GM19351 (cell line): ENCODE results near the gene BIN1.

Source experiments
- ATAC-seq: cut with Tn5 transposase; IDR thresholded peaks from one replicate; pipeline ENCODE4 v1.9.1; 2021; ENCODE audit warnings: mild to moderate bottlenecking, moderate library complexity; ENCODE audit not compliant: unreplicated experiment

The BIN1 gene

DNA sequence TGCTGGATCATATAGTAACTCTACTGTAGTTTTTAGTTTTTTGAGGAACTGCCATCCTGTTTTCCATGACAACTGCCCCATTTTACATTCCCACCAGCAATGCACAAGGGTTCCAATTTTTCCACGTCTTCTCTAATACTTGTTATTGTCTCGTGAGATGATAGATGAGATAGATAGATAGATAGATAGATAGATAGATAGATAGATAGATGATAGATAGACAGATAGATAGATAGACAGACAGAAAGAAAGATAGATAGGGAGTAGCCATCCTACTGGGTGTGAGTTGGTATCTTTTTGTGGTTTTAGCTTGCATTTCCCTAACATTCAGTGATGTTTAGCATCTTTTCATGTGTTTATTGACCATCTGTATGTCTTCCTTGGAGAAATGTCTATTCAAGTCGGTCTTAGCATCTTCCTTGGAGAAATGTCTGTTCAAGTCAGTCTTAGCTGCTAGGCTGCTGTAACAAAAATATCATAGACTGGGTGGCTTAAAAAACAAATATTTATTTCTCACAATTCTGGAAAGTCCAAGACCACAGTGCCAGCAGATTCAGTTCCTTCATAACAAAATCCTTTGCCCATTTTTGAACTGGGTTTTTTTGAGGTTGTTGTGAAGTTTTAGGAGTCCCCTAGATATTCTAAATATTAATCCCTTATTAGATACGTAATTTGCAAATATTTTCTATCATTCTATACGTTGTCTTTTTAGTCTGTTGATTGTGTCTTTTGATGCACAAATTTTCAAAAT, 98.5 kb downstream of the BIN1 start:
- ATAC-seq: no peak

DNA sequence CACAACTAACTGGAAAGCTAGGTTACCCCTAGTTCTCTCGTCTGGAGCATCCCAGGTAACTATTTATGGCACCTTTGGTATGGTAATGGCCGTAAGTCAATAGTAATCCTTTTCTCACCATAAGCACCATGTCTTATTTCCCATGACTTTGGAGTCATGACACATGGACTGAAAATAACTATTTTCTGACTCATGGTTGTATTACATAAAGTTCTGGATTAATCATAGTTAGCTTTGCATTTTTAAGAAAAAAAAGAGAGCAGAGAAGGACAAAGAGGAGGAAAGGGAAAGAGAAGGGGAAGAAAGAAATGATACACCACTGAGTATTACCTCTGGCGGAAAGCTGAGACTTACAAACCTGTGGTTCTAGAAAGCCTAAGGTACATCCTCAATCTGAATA, 99.3 kb downstream of the BIN1 start:
- ATAC-seq: no peak

DNA sequence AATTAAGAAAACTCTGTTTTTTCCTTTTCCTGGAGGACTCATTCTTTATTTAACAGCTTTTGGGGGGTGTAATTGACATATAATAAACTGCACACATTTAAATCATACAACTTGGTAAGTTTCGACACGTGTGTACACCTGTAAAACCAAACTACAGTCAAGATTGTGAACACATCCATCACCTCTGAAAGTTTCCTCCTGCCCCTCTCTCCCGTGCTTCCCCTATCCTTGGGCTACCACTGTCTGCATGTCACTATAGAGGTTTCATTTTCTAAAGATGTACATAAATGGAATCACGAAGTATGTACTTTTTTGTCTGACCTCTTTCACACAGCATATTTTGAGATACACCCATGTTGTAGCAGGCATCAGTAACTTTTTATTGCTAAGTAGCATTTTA, 100.0 kb downstream of the BIN1 start:
- ATAC-seq: no peak

DNA sequence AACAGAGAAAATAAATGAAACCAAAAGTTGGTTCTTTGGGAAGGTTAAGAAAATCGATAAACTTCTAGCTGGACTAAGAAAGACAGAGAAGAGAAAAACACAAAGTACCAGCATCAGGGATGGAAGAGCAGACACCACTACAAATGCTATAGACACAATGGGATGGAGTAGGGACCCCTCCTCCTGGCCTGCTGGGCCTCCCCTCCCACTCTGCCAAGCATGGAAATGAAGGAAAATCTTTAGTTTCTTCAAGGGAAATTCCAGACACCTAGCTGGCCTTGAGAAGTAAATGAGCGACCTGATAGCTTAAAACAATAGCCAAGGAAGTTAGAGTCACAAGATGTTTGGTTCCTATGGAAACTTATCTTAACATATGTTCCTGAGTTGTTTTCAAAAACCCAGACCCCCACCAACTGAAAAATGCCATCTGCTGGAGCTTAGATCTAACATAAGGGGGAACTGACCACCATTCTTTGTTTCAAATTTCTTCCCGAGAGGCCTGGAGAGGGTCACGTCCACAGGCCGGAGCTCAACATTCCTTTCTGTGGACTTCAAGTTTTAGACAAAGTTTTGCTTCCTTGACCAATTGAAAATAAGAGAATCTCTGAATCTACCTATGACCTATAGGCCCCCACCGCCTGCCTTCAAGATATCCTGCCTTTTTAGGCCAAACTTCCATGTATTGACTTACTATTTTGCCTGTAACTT, 101.9 kb downstream of the BIN1 start:
- ATAC-seq: no peak

DNA sequence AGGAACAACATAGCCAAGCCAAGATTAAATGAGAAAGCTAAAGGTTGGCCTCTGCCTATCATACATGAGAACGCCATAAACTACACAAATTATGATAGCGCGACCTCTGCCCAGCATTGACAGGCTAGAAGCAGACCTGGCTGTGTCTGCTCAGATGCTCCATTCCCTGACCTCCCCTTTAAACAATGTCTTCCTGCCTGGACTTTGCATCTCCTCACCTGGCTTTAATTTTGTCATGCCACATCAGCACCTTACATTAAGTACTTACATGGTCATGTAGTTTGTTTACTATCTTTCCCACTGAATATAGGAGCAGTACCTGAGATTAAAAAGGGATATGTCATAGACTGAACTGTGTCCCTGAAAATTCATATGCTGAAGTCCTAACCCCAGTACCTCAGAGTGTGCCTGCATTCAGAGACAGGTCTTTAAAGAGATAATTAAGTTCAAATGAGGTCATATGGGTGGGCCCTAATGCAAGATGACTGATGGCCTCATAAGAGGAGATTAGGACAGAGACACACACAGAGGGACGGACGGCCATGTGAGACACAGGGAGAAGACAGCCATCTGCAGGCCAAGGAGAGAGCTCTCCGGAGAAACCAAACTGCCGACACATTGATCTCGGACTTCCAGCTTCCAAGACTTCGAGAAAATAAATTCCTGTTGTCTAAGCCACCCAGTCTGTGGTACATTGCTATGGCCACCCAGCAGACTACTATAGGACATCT, 103.7 kb downstream of the BIN1 start:
- no peak for ATAC-seq

DNA sequence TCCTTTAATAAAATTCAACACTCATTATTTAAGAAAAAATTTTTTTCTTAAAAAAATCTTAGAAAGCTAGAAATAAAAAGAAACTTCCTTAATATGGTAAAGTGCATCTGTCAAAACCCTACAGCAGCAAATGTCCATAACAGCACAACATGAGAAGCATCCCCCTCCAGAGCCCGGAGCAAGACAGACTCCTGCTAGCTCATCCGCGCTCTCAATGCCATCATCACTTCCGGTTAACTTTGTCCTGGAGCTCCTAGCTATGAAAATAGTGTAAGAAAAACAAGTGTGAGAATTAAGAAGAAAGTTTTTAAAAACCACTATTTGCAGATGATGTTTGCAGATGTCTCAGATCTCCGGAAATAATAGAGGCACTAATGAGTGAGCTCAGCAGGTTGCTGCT, 105.2 kb downstream of the BIN1 start:
- ATAC-seq: no peak

DNA sequence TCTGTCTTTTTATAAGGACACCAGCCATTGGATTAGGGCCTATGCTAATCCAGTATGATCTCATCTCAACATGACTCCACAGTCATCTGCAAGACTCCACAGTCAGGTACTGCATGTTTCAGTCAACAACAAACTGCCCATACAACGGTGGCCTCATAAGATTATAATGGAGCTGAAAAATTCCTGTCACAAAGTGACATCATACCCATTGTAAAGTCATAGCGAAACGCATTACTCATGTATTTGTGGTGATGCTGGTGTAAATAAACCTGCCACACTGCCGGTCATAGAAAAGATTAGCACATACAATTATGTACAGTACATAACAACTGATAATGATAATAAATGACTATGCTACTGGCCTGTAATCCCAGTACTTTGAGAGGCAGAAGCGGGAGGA, 106.0 kb downstream of the BIN1 start:
- ATAC-seq: peak; percentile 67

DNA sequence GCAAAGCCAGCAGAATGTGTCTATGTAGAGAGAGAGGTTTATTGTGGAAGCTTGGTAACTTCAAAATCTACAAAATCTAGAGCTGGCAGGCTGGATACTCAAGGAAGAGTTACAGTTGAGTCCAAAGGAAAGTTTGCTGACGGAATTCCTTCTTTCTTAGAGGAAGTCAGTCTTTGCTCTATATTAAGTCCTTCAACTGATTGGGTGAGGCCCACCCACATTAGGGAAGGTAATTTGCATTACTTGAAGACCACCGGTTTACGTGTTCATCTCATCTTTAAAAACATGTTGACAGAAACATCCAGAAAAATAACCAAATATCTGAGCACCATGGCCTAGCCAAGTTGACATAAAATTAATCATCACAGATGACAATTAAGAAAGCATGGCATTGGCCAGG, 106.8 kb downstream of the BIN1 start:
- no peak for ATAC-seq

DNA sequence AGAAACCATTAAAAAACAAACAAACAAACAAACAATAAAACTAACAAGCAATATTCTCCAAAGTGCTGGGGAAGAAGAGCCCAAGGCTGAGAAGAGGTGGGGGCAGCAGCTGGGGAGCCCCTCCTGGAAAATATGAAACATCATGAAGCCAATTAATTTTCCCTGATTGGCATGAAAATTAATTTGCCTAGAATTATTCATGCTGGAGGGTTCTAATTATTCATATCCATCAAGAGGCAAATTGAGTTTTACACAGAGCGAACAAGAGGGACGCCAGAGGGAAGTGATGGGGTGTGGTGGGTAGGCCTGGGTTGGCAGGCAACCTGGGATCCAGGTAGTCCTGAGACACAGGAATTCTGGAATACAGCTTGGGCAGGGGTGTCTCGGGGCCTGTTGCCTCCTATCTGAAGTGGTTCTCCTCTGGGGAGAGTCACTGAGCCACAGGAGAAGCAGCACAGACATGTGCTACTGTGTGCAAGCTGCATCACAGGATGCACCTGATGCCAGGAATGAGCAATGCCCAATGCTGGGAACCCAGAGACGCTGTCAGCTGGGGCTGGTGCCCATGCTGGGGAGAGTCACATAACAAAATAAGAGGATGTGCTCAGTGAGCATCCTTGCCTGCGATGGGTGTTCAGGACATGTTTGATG, 107.7 kb downstream of the BIN1 start:
- ATAC-seq: no peak

DNA sequence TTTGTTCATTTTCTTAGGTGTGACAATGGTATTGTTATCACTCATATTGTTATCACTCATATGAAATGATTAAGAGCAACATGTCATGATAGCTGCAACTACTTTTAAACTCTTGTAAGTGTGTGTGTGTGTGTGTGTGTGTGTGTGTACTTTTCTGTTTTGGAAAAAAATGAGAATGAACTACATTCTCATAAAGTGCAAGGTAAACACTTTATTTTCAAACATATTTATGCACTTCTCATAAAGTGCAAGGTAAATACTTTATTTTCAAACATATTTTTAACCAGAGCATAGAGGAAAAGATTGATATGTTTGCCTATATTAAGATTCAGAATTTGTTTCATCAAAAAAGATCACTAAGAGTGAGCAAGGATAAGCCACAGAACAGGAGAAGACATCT, 108.5 kb downstream of the BIN1 start:
- no peak for ATAC-seq
